GM12878 (cell line): ENCODE data around the gene PPM1A. TPM values are rescaled to one million over a fixed set of nuclear protein-coding genes. Genes with fewer than 3 reads are reported as not detected.

Experiments
- ATAC-seq: fragments of 200-7000 bp; cut with Tn5 transposase; 3 replicates; pipeline ENCODE4 v1.9.1; 2020; ENCODE audit warnings: mild to moderate bottlenecking, moderate library complexity
- BruUV-seq: library from RNA; stranded (reverse); fragments of 400-500 nt; replicated peaks from 2 replicates; lab custom pipeline; 2021; lab: Mats Ljungman, UMichigan
- CTCF ChIA-PET: fragments of 300-600 bp; sonication (Branson Sonifier 250); formaldehyde crosslinking; extraction: SDS; loops from one replicate; lab custom pipeline; 2021; ENCODE audit warnings: inconsistent platforms; lab: Yijun Ruan, JAX
- POLR2A ChIA-PET: fragments of 350-600 bp; formaldehyde crosslinking; extraction: SDS; loops from one replicate; lab custom pipeline; 2021; ENCODE audit warnings: inconsistent platforms; lab: Charles Lee
- RAD21 ChIA-PET: fragments of 300-600 bp; sonication (Branson Sonifier 250); formaldehyde crosslinking; loops from one replicate; lab custom pipeline; 2023; ENCODE audit warnings: antibody characterized with exemption; ENCODE audit not compliant: unreplicated experiment; lab: Charles Lee
- SMC1A ChIA-PET: fragments of 300-600 bp; sonication (Branson Sonifier 250); formaldehyde crosslinking; loops from one replicate; lab custom pipeline; 2023; ENCODE audit not compliant: unreplicated experiment, uncharacterized antibody; lab: Charles Lee
- DNase-seq: peaks from one replicate; pipeline ENCODE4 v3.0.0-alpha.2; 2011; ENCODE audit warnings: low read depth, low spot score
- FAIRE-seq: peaks from 3 replicates; lab custom pipeline; 2011; peaks lifted over from hg19 to GRCh38; lab: Jason Lieb, UNC
- H2AFZ ChIP-seq: 2 replicates; pipeline ENCODE4 v1.6.0; 2011; ENCODE audit warnings: low read depth, low read length, control low read depth; ENCODE audit not compliant: control insufficient read depth
- H3K27ac ChIP-seq: 2 replicates; pipeline ENCODE4 v1.5.1; 2011; ENCODE audit warnings: control low read depth; ENCODE audit not compliant: control insufficient read depth, insufficient read depth
- H3K27me3 ChIP-seq, 2 experiments: replicated peaks in 1 of 2; 2 replicates each; pipeline versions ENCODE4 v1.6.0 to v1.6.1; 2011; ENCODE audit warnings: low read length in 1 of 2; ENCODE audit not compliant: control insufficient read depth in 2 of 2, insufficient read depth in 2 of 2
- H3K36me3 ChIP-seq, 2 experiments: 2 replicates each; pipeline ENCODE4 v1.5.1; 2011; ENCODE audit warnings: low read length in 1 of 2; ENCODE audit not compliant: control insufficient read depth in 2 of 2, insufficient read depth in 2 of 2
- H3K4me1 ChIP-seq: 2 replicates; pipeline ENCODE4 v1.6.1; 2011; ENCODE audit warnings: mild to moderate bottlenecking, low read length, moderate library complexity, mixed read lengths; ENCODE audit not compliant: control insufficient read depth, insufficient read depth
- H3K4me2 ChIP-seq: 2 replicates; pipeline ENCODE4 v1.6.0; 2011; ENCODE audit warnings: control low read depth; ENCODE audit not compliant: control insufficient read depth, insufficient read depth
- H3K4me3 ChIP-seq: fragments of 200-600 bp; sonication (generic); 2 replicates; pipeline ENCODE4 v1.5.1; 2016
- H3K79me2 ChIP-seq: 2 replicates; pipeline ENCODE4 v1.6.0; 2011; ENCODE audit warnings: low read length; ENCODE audit not compliant: control insufficient read depth, insufficient read depth
- H3K9ac ChIP-seq: 2 replicates; pipeline ENCODE4 v1.8.0; 2011; ENCODE audit warnings: low read length, control low read depth, mixed read lengths; ENCODE audit not compliant: control insufficient read depth, insufficient read depth
- H3K9me3 ChIP-seq: replicated peaks from 3 replicates; pipeline ENCODE4 v1.5.1; 2011; ENCODE audit warnings: mild to moderate bottlenecking, low read length; ENCODE audit not compliant: control insufficient read depth, insufficient read depth
- H4K20me1 ChIP-seq: 2 replicates; pipeline ENCODE4 v1.6.0; 2011; ENCODE audit not compliant: control insufficient read depth, insufficient read depth
- BHLHE40 ChIP-seq, 2 experiments: fragments of 450-650 bp in 1 of 2; IDR thresholded peaks; 2 replicates each; pipeline ENCODE4 v1.6.1; 2011 to 2017; ENCODE audit warnings: low read depth in 2 of 2, borderline replicate concordance in 1 of 2, improper control_type of control experiment in 1 of 2, low read length in 1 of 2, mild to moderate bottlenecking in 1 of 2
- CEBPB ChIP-seq, 2 experiments: fragments of 150-350 bp in 1 of 2; IDR thresholded peaks; 2 replicates each; pipeline ENCODE4 v1.6.1; 2012 to 2014; ENCODE audit warnings: low read depth in 2 of 2, low read length in 2 of 2, borderline replicate concordance in 1 of 2, inconsistent platforms in 1 of 2
- EGR1 ChIP-seq, 2 experiments: IDR thresholded peaks; 1 replicate in 1 of 2; 2 replicates in 1 of 2; pipeline ENCODE4 v1.6.1; 2011 to 2012; ENCODE audit warnings: low read depth in 2 of 2, low read length in 2 of 2, borderline replicate concordance in 1 of 2, mild to moderate bottlenecking in 1 of 2, moderate library complexity in 1 of 2
- IKZF1 ChIP-seq: fragments of 450-650 bp; conservative IDR thresholded peaks from 2 replicates; pipeline ENCODE4 v1.6.1; 2017; ENCODE audit warnings: antibody characterized with exemption, mild to moderate bottlenecking
- NR2C1 ChIP-seq: fragments of 450-650 bp; IDR thresholded peaks from 2 replicates; pipeline ENCODE4 v1.6.1; 2017; ENCODE audit warnings: antibody characterized with exemption, mild to moderate bottlenecking, moderate library complexity
- NR2F1 ChIP-seq: fragments of 450-650 bp; conservative IDR thresholded peaks from 2 replicates; pipeline ENCODE4 v1.6.1; 2017; ENCODE audit warnings: mild to moderate bottlenecking
- POLR2A ChIP-seq: IDR thresholded peaks from 2 replicates; pipeline ENCODE4 v1.6.1; 2011; ENCODE audit warnings: low read depth, mild to moderate bottlenecking, low read length
- SRF ChIP-seq, 2 experiments: IDR thresholded peaks; 2 replicates each; pipeline ENCODE4 v1.6.1; 2011; ENCODE audit warnings: low read depth in 2 of 2, low read length in 2 of 2, mild to moderate bottlenecking in 1 of 2, moderate library complexity in 1 of 2
- ZBED1 ChIP-seq: IDR thresholded peaks from 2 replicates; pipeline ENCODE4 v1.6.1; 2016; ENCODE audit warnings: borderline replicate concordance
- WGBS: methylation state at CpG from one replicate; pipeline ENCODE4 v1.1.6; 2016; ENCODE audit warnings: low lambda C conversion rate; ENCODE audit not compliant: insufficient replicate concordance, insufficient coverage; ENCODE audit errors: missing lambda C conversion rate; 5-methylcytosine and 5-hydroxymethylcytosine counted together
- in situ Hi-C: fragments of 300-500 bp; cut with MboI; formaldehyde crosslinking; loops from 9 replicates; pipeline ENCODE4 v1.14.3; 2018; ENCODE audit warnings: mixed read lengths
- intact Hi-C: fragments of 100-400 bp; cut with micrococcal nuclease; formaldehyde crosslinking; loops from one replicate; pipeline ENCODE4 v1.14.2; 2022; ENCODE audit not compliant: unreplicated experiment
- polyA plus RNA-seq, 11 experiments: library from polyadenylated mRNA; depleted of rRNA in 4 of 11; unstranded in 6 of 11; stranded (reverse) in 5 of 11; fragments of >200 nt; fragmentation: Nextera tagmentation in 4 of 11; fragmentation: Illumina TruSeq in 1 of 11; extraction: Ambion mirVana in 4 of 11; extraction: Trizol in 1 of 11; gene quantifications; 1 replicate in 1 of 11; 2 replicates in 10 of 11; pipeline versions ENCODE4 v1.2.1 to v1.2.3, GENCODE V29; 2011 to 2016; ENCODE audit warnings: inconsistent platforms in 2 of 11, missing spikeins in 2 of 11, low read depth in 1 of 11
- total RNA-seq, 4 experiments: library from RNA; depleted of rRNA in 3 of 4; stranded (reverse); fragments of >200 nt in 3 of 4; fragmentation: Illumina TruSeq in 1 of 4; extraction: Trizol in 1 of 4; gene quantifications; 2 replicates each; pipeline versions ENCODE4 v1.2.1 to v1.2.3, GENCODE V29; 2013 to 2021
- TF ChIP-seq, protein P1 (sequence below): IDR thresholded peaks from 2 replicates; pipeline ENCODE4 v1.6.1; 2012; ENCODE audit warnings: low read depth, low read length, improper control_type of control experiment
- TF ChIP-seq, protein P2 (sequence below): fragments of 450-650 bp; IDR thresholded peaks from 2 replicates; pipeline ENCODE4 v1.6.1; 2016; ENCODE audit warnings: mild to moderate bottlenecking
- TF ChIP-seq, protein P3 (sequence below): fragments of 450-650 bp; conservative IDR thresholded peaks from 2 replicates; pipeline ENCODE4 v1.6.1; 2017; ENCODE audit warnings: mild to moderate bottlenecking, moderate library complexity

The PPM1A gene
- total and polyA plus RNA-seq, 10 of the 15 experiments (the other 5 are each of a cell fraction or from before 2014, with no cell fraction given), result 16.8 to 124 (median 47.0) TPM

DNA sequence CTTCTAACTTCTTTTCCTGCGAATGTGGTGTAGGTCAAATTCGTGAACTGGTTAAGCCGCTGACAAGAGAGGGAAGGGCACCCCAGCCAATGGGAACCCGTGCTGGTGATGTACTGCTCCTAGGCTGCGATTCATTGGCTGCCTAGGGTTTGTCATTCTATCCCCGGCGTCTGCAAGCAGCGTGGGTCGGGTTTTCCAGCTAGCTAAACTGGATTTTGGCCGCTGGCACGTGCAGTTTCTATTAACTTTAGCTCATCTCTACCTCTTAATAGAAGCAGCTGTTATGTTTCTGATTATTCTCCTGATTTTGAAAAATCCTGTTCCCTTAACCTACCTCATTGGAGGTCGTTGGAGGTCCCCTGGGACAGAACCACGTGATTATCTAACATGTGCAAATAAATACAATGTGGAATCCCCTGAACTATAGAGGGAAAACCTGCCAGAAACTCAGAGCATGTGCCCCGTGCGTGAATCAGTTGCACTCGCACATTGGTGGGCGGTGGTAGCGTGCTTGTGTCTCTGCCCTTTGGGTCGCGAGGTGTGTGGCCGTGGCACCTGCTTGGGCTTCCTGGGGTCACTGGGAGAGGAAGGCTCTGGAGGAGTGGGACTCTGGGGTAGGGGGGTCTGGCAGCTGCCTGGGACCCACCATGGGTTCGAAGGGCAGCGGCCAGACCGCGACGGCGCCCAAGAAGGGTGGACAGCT, 876 bp upstream of the PPM1A start (continued):
- TF ChIP-seq, protein P1, sequence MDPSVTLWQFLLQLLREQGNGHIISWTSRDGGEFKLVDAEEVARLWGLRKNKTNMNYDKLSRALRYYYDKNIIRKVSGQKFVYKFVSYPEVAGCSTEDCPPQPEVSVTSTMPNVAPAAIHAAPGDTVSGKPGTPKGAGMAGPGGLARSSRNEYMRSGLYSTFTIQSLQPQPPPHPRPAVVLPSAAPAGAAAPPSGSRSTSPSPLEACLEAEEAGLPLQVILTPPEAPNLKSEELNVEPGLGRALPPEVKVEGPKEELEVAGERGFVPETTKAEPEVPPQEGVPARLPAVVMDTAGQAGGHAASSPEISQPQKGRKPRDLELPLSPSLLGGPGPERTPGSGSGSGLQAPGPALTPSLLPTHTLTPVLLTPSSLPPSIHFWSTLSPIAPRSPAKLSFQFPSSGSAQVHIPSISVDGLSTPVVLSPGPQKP, result no peak

DNA sequence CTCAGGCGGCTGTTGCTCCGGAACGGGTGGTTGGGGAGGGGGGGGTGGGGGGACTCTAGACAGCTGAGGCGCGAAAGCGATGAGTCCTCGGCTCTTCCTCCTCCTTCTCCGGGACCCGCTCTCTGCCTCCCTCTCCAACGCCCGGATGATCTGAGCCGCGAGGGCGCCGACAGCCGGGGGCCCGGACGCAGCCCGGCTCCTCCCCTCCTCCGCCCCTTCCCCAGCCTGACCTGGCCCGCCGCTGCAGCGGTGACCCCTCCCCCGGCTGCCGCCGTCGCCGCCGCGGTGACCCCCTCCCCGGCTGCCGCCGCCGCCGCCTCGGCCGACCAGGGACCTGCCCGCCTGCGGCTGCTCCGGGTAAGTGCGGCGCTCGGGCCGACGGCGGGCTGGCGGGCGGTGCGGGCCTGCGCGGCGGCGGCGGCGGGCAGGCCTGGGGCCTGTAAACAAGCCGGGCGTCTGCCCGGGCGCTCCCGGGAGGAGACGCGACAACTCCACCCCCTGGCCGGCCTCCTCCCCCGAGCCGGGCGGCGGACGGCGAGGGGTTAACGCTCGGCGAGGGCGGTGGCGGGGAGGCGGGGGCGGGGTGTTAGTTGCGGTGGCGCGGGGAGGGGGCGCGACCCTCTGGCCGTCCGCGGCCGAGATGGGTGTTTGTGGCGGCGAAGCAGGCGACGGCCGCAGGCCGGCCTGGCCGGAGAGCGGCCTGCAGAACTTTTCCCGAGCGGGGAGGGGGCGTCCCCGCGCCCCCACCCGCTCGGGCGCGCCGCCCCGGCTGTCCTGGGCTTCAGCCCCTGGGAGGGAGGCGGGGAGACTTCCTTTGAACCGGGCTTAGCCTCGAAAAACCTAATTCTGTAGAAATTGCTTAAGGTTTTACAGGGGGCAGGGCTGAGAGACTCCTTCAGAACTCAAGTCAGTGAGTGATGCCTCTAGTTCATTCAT, 568 bp downstream of the PPM1A start:
- WGBS, result 2% methylated on average over 37 of the region's 107 CpGs
- intact Hi-C loops (loop anchor here (2.0 kb wide), 1 partner anchor 157 kb away; no protein-coding TSS in a partner anchor), in situ Hi-C loops (no loop called here)
- Histone ChIP-seq H3K27ac (peak overlapping the region; percentile 81), H3K79me2 (peaks cover 59% of the 10 kb centered on the region), H2AFZ (no peak overlapping the region), H3K9me3 (no peaks in the 10 kb centered on the region; the same call in 1 of the 3 replicates), H3K9ac (peak overlapping the region; percentile 82), H4K20me1 (no peaks in the 10 kb centered on the region), H3K4me3 (peak overlapping the region; percentile 87), H3K4me2 (peak overlapping the region; percentile 72), H3K36me3 (no peaks in the 10 kb centered on the region; a peak in 1 of 4 replicates), H3K27me3 (no peaks in the 10 kb centered on the region), H3K4me1 (peaks cover 13% of the 10 kb centered on the region)
- ChIA-PET RAD21 (interaction anchor here (0.7 to 17.9 kb wide), 24 partner anchors 7 to 308 kb away, joined by 3 to 446 read pairs (median 5); no protein-coding TSS in a partner anchor), SMC1A (interaction anchor here (0.8 to 14.2 kb wide), 24 partner anchors 9 to 285 kb away, joined by 3 to 303 read pairs (median 9); partner anchors contain the start of gene DHRS7), CTCF (interaction anchor here (0.7 to 5.0 kb wide), 23 partner anchors 8 to 312 kb away, joined by 3 to 42 read pairs (median 6); no protein-coding TSS in a partner anchor), POLR2A (interaction anchor here (0.7 to 5.7 kb wide), 17 partner anchors 8 to 157 kb away, joined by 3 to 251 read pairs (median 6); partner anchors contain the start of gene PCNX4)
- TF ChIP-seq IKZF1 (peak; percentile 10), SRF (IDR thresholded peaks at IDR 0.05; ENCODE audit: low read depth in 2 of 2, low read length in 2 of 2) (no peak), ZBED1 (no peak), CEBPB (IDR thresholded peaks at IDR 0.05; ENCODE audit: borderline replicate concordance in 1 of 2, low read depth in 2 of 2, low read length in 2 of 2) (no peak), EGR1 (IDR thresholded peaks at IDR 0.05; ENCODE audit: borderline replicate concordance in 1 of 2, low read depth in 2 of 2, low read length in 2 of 2) (peak in 1 of 2 experiments; percentile 77; a peak in 2 of 3 replicates), POLR2A (peak; percentile 43), NR2F1 (peak; percentile 73), NR2C1 (peak; percentile 19; the same call in 1 of the 2 replicates), BHLHE40 (IDR thresholded peaks at IDR 0.05; ENCODE audit: borderline replicate concordance in 1 of 2, low read depth in 2 of 2, low read length in 1 of 2) (peak in 1 of 2 experiments; percentile 53; a peak in 1 of 4 replicates)
- TF ChIP-seq, protein P2, sequence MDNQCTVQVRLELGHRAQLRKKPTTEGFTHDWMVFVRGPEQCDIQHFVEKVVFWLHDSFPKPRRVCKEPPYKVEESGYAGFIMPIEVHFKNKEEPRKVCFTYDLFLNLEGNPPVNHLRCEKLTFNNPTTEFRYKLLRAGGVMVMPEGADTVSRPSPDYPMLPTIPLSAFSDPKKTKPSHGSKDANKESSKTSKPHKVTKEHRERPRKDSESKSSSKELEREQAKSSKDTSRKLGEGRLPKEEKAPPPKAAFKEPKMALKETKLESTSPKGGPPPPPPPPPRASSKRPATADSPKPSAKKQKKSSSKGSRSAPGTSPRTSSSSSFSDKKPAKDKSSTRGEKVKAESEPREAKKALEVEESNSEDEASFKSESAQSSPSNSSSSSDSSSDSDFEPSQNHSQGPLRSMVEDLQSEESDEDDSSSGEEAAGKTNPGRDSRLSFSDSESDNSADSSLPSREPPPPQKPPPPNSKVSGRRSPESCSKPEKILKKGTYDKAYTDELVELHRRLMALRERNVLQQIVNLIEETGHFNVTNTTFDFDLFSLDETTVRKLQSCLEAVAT, result 0 out of 2 replicates have a peak, but pooled peaks have one; percentile 12
- TF ChIP-seq, protein P3, sequence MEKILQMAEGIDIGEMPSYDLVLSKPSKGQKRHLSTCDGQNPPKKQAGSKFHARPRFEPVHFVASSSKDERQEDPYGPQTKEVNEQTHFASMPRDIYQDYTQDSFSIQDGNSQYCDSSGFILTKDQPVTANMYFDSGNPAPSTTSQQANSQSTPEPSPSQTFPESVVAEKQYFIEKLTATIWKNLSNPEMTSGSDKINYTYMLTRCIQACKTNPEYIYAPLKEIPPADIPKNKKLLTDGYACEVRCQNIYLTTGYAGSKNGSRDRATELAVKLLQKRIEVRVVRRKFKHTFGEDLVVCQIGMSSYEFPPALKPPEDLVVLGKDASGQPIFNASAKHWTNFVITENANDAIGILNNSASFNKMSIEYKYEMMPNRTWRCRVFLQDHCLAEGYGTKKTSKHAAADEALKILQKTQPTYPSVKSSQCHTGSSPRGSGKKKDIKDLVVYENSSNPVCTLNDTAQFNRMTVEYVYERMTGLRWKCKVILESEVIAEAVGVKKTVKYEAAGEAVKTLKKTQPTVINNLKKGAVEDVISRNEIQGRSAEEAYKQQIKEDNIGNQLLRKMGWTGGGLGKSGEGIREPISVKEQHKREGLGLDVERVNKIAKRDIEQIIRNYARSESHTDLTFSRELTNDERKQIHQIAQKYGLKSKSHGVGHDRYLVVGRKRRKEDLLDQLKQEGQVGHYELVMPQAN, result peak; percentile 60
- DNase-seq (no peak), ATAC-seq (peak; percentile 38), FAIRE-seq (no peak)
- BruUV-seq, result no TSS peak
